Stimulated activated CD4-positive, alpha-beta T cell treated with anti-CD3 and anti-CD28 coated beads, TNF-alpha, amount 100 ng/mL, for 48 hours (primary cell): ENCODE results near the gene STMN3.
"Not testable (repeated sequence)": the region's sequence is repeated elsewhere in the genome, so short reads cannot be mapped to it uniquely, and the experiment has no call there.

ENCODE experiments used
- DNase-seq, 3 donors: peaks; one replicate each; pipeline ENCODE4 v3.0.0-alpha.2; 2020; ENCODE audit warnings: low read depth in 3 of 3

The STMN3 gene

DNA sequence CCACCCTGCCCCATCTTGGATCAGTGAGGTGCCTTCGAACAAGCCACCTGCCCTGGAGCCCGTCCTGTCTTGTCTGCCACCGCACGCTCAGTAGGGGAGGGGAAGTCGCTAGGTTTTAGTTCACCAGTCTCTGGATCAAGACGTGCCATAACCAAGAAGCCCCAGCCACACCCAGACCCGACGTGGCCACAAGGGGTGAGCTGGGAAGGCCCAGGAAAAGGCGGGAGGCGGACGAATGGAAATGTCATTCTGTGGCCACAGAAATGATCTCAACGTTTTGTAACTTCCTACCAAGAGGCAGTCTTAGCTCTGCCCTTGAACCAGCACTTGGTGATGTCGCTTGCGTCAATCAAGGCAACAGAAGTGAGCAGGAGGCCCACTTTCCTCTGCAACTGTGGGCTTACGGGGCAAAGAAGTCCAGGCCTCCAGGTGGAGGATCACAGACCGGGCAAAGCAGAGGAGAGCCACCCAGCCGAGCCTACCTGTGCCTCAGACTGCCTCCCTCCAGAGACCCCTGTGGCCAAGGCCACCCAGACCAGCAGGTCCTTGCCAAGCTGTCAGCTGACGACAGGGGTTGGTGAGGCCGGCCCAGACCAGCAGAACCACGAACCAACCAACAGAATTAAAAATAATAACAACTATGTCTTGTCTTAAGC is 40.8 kb downstream of the STMN3 start:
- no peak for DNase-seq

DNA sequence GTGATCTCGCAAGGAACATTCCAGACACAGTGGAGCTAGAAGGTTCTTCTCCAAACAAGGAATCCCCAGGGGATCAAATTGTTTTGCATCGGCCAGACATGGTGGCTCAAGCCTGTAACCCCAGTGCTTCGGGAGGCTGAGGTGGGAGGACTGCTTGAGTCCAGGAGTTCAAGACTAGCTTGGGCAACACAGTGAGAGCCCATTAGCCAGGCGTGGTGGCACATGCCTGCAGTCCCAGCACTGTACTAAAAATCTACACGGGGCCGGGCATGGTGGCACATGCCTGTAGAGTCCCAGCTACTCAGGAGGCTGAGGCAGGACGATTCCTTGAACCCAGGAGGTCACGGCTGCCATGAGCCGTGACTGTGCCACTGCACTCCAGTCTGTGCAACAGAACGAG is 41.6 kb downstream of the STMN3 start:
- no peak for DNase-seq

DNA sequence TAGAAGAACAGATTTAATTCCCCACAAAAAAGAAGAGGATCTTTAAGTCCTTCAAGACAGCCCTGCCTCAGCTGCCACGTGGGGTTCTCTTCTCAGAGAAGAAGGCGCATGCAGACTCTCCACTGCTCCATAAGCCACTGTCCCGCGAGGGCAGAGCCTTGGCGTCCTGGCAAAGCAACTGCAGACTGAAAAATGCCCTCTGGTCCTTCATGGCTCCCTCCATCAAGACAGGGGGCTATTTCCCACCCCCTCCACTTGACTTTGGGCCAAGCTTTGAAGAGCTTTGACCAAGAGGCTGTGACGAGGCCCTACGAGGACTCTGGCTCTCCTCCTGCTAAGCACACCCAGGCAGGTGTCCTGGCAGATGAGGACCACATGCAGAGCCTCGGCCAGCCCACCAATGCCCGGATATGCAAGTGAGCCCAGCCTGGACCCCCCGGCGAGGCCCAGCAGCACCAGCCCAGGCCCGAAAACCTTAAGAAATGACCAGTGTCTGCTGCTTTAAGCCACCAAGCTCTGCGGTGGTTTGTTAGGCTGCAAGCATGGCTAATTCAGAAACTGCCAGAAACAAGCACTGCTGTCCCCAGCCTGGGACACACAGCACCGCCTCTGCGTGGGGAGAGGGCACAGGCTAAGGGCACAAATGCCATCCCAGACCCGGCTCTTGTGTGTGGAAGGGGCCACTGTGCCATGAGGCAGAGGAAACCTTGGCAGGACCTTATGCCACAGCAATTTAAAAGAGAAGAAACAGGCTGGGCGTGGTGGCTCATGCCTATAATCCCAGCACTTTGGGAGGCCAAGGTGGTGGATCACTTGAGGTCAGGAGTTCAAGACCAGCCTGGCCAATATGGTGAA is 42.4 kb downstream of the STMN3 start:
- no peak for DNase-seq

- no peak for DNase-seq
Measured at GRCh38 chr20:63606686-63607085, 46.5 kb downstream of the STMN3 start.

- no peak for DNase-seq
Measured at GRCh38 chr20:63602321-63602720, 50.9 kb downstream of the STMN3 start.

GRCh38 chr20:63601679-63602078 is 51.5 kb downstream of the STMN3 start:
- not testable (repeated sequence) for DNase-seq

GRCh38 chr20:63599396-63600050 is 53.7 kb downstream of the STMN3 start:
- DNase-seq: no peak

DNA sequence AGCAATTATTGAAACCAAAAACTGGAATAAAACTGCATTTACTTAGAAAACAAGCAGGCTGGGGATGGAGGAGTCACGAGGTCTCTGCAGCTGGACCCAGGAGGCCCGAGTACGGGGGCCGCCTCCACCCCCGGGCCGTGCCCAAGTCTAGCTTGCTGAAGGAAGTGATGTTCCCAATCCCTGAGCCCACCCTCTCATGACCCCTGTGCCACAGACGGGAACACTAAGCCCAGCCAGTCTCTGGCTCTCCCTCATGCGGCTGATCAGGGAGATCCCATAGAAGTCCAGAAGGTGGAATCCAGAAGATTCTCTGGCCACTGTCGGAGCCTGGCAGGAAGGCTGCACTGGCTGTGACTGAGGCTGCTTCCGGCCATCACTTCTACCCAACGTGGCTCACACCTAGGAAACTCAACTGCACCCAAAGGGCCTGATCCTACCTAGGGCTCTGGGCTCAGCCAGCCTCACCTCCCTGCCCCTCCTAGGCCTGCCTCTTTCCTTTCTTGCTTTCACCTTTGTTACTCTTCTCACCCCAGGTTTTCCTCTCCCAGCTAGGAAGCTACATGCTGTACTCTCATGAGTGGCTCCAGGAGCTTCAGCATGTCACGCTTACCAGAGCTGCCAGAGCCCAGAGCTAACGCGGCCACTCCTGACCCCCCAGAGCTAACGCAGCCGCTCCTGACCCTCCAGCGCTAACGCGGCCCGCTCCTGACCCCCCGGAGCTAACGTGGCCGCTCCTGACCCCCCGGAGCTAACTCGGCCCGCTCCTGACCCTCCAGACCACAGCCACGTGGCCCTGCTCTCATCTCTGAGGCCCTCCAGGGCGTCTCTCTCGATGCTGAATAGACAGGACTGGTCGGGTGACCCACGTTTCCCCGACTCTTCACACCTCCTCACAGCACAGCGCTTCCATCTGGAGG is 54.5 kb downstream of the STMN3 start:
- DNase-seq: no peak

GRCh38 chr20:63597651-63598478 is 55.4 kb downstream of the STMN3 start:
- DNase-seq: no peak

DNA sequence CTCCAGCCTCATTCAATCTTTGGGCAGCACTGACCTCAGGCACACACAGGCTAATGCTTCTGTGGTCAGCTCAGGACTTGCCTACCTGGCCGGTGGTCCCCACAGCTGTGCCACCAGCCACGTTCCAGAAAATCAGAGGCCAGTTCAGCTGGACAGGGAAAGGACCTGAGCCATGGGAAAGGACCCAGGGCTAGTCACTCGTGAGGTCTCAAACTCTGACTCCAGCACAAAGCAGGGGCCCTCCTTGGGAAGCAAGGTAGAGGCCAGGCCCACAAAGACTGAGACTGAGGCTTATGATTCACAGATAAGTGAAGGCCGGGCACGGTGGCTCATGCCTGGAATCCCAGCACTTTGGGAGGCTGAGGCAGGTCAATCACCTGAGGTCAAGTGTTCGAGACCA is 56.8 kb downstream of the STMN3 start:
- no peak for DNase-seq

DNA sequence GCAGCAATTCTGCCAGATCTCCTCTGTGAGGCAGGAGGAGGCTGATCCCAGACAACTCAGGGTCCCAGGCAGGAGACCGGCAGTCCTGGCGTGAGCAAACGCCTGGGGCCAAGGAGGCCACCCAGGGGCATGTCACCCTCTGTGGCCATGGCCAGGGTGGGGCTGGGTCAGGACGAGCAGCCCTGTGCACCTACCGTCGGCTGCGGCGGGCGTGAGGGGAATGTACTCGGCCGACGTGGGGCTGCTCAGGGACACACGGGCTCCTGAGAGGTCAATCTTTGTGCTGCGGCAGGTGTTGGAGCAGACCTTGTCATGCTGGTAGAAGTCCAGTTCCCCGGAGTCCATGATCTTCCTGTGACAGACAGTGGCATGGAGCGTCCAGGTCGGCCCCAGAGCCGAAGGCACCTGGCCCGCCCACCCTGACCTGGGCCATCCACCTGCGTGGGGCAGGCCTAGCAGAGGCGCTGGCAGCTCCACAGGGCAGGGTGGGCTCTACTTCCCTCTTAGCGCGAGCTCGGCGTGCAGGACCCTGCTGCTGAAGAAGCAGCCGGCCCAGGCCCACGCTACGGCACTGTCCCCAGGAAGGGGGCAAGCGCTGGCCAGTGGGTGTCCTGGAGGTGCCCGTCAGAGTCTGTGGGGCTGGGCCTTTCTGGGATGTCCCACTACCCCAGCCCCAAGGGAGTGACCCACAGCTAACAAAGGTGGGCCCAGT is 57.7 kb downstream of the STMN3 start:
- DNase-seq: no peak

DNA sequence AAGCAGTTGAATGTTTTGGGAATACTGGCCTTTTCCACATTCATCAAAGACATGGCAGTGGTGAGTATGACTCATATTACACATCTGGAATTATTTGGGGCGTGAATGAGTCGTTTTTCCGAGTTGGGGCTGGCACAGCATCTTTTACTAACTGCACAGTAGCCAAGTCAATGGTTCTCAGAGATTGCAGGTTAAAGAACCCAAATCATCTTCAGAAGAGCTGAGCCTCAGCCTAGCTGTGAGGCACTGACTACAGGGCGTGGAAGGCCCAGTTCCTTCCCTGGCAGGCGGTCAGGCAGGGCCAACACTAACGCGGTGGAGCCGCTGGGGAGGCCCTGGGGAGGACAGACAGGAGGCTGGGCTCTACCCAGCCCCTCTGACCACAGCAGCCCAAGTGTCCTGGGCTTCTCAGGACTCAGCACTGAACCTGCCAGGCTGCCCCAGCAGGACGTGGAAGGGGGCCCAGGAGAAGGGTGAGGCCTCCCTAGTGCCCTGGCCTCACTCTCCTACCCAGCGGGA is 59.1 kb downstream of the STMN3 start:
- no peak for DNase-seq

- DNase-seq: no peak
Measured at GRCh38 chr20:63592661-63593060, 60.6 kb downstream of the STMN3 start.

- DNase-seq: no peak
Measured at GRCh38 chr20:63591786-63592355, 61.4 kb downstream of the STMN3 start.

- DNase-seq: no peak
Measured at GRCh38 chr20:63591147-63591533, 62.1 kb downstream of the STMN3 start.

DNA sequence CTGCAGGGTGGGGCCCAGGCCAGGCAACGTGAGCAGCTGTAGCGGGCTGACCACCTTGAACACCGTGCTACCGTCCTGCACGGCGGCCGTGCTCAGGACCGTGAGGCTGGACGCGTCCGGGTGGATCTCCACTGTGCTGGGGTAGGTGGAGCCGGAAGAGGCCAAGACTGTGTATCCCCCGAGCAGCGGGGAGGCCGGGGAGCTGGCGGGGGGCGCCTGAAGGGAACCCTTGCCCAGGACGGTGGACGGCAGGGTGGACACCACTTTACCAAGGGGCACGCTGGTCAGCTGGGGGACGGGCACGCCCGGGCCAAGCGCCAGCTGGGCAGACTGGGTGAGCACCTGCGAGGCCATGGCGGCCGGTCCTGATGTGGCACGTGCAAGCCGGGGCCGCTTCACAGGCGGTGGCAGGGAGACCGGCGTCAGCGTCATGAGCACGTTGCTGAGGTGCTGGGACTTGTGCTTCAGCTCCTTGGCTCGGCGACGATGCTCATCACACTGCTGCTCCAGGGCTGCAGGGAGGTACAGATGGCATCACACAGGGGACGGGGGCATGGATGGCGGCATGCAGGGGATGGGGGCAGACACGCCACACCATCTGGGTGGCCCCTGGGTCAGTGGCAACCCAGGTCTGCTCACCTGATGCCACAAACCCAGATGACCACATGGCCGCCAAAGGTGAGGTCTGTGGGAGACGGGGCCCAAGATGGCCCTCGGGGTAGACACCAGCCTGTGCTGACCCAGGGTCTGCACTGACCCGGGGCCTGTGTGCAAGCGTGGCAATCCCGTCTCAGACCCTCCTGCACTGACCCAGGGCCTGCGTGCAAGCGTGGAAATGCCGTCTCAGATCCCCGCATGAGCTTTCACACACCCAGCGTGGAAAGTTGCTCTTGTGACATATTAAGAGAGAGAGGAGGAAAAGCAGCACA is 62.7 kb downstream of the STMN3 start:
- no peak for DNase-seq
